HepG2 (cell line): ENCODE measurements around the gene POFUT2. TPM values are rescaled to one million over a fixed set of nuclear protein-coding genes. Genes with fewer than 3 reads are reported as not detected.

Experiments used
- AGO1 ChIP-seq: fragments of 200-400 bp; formaldehyde crosslinking; IDR thresholded peaks from 2 replicates; pipeline ENCODE4 v1.6.1; 2017; ENCODE audit warnings: mild to moderate bottlenecking, low read depth, low read length, moderate library complexity; ENCODE audit not compliant: poor library complexity, severe bottlenecking
- AHR ChIP-seq: IDR thresholded peaks from 2 replicates; pipeline ENCODE4 v1.6.1; 2018; ENCODE audit warnings: missing genetic modification reagents, missing compliant biosample characterization
- ARNT2 ChIP-seq: sonication (generic); formaldehyde crosslinking; IDR thresholded peaks from 2 replicates; pipeline ENCODE4 v1.8.0; 2022; ENCODE audit warnings: mild to moderate bottlenecking, low read depth, missing genetic modification reagents, moderate library complexity
- CENPX ChIP-seq: sonication (generic); formaldehyde crosslinking; IDR thresholded peaks from 2 replicates; pipeline ENCODE4 v1.9.0; 2021; ENCODE audit warnings: mild to moderate bottlenecking, missing genetic modification reagents, moderate library complexity
- CREB1 ChIP-seq, 2 experiments: fragments of 450-650 bp in 1 of 2; IDR thresholded peaks; 2 replicates each; pipeline ENCODE4 v1.6.1; 2016 to 2017; ENCODE audit warnings: control low read depth in 1 of 2, mild to moderate bottlenecking in 1 of 2, missing compliant biosample characterization in 1 of 2, missing genetic modification characterization in 1 of 2
- DPF2 ChIP-seq: sonication (generic); formaldehyde crosslinking; IDR thresholded peaks from 2 replicates; pipeline ENCODE4 v1.4.0; 2020; ENCODE audit warnings: mild to moderate bottlenecking, low read depth, missing genetic modification reagents, borderline replicate concordance
- FOXA1 ChIP-seq, 2 experiments: fragments of 450-650 bp in 1 of 2; sonication (generic) in 1 of 2; formaldehyde crosslinking in 1 of 2; IDR thresholded peaks; 2 replicates each; pipeline versions ENCODE4 v1.4.0 to v1.6.1; 2016 to 2020; ENCODE audit warnings: missing genetic modification reagents in 1 of 2
- HDAC6 ChIP-seq: fragments of 200-600 bp; sonication (generic); IDR thresholded peaks from 2 replicates; pipeline ENCODE4 v1.7.0; 2017; ENCODE audit warnings: mild to moderate bottlenecking, antibody characterized with exemption, low read length, low read depth
- HNRNPH1 ChIP-seq: fragments of 200-400 bp; formaldehyde crosslinking; optimal IDR thresholded peaks from 2 replicates; pipeline ENCODE3; 2017; ENCODE audit warnings: mild to moderate bottlenecking, low read depth, low read length
- HNRNPL ChIP-seq: fragments of 200-400 bp; formaldehyde crosslinking; IDR thresholded peaks from 2 replicates; pipeline ENCODE4 v1.6.1; 2017; ENCODE audit warnings: mild to moderate bottlenecking, low read depth, low read length
- JUNB ChIP-seq: sonication (generic); formaldehyde crosslinking; IDR thresholded peaks from 2 replicates; pipeline ENCODE4 v1.8.0; 2022; ENCODE audit warnings: missing genetic modification reagents, mild to moderate bottlenecking, borderline replicate concordance
- JUND ChIP-seq: sonication (generic); formaldehyde crosslinking; IDR thresholded peaks from 2 replicates; pipeline ENCODE4 v1.8.0; 2022; ENCODE audit warnings: mild to moderate bottlenecking, missing genetic modification reagents
- KLF13 ChIP-seq: sonication (generic); formaldehyde crosslinking; IDR thresholded peaks from 2 replicates; pipeline ENCODE4 v1.4.0; 2020; ENCODE audit warnings: mild to moderate bottlenecking, missing genetic modification reagents
- MXI1 ChIP-seq: IDR thresholded peaks from 3 replicates; pipeline ENCODE4 v1.6.1; 2012; ENCODE audit warnings: low read depth, low read length, inconsistent platforms, borderline replicate concordance
- NCOA1 ChIP-seq: sonication (generic); formaldehyde crosslinking; IDR thresholded peaks from 2 replicates; pipeline ENCODE4 v1.9.0; 2021; ENCODE audit warnings: missing genetic modification reagents
- PHF20 ChIP-seq: sonication (generic); formaldehyde crosslinking; IDR thresholded peaks from 2 replicates; pipeline ENCODE4 v1.5.0; 2020; ENCODE audit warnings: mild to moderate bottlenecking, missing genetic modification reagents
- SIX1 ChIP-seq: sonication (generic); formaldehyde crosslinking; IDR thresholded peaks from 2 replicates; pipeline ENCODE4 v1.4.0; 2020; ENCODE audit warnings: missing genetic modification reagents, borderline replicate concordance
- SP140L ChIP-seq: sonication (generic); formaldehyde crosslinking; IDR thresholded peaks from 2 replicates; pipeline ENCODE4 v1.4.0; 2020; ENCODE audit warnings: missing genetic modification reagents, borderline replicate concordance
- U2AF2 ChIP-seq: fragments of 200-400 bp; formaldehyde crosslinking; IDR thresholded peaks from 2 replicates; pipeline ENCODE4 v1.6.1; 2017; ENCODE audit warnings: low read depth, mild to moderate bottlenecking, low read length
- ZNF17 ChIP-seq: sonication (generic); formaldehyde crosslinking; IDR thresholded peaks from 2 replicates; pipeline ENCODE4 v1.5.0; 2020; ENCODE audit warnings: mild to moderate bottlenecking, missing genetic modification reagents
- ZNF34 ChIP-seq: sonication (generic); formaldehyde crosslinking; IDR thresholded peaks from 2 replicates; pipeline ENCODE4 v1.4.0; 2020; ENCODE audit warnings: mild to moderate bottlenecking, missing genetic modification reagents, borderline replicate concordance
- ZNF484 ChIP-seq: sonication (generic); formaldehyde crosslinking; IDR thresholded peaks from 2 replicates; pipeline ENCODE4 v1.5.1; 2020; ENCODE audit warnings: mild to moderate bottlenecking, low read depth, missing genetic modification reagents, borderline replicate concordance
- ZNF552 ChIP-seq: sonication (generic); formaldehyde crosslinking; IDR thresholded peaks from 2 replicates; pipeline ENCODE4 v1.9.0; 2022; ENCODE audit warnings: missing genetic modification reagents, mild to moderate bottlenecking, borderline replicate concordance
- ZNF781 ChIP-seq: sonication (generic); formaldehyde crosslinking; IDR thresholded peaks from 2 replicates; pipeline ENCODE4 v1.5.1; 2020; ENCODE audit warnings: borderline replicate concordance, mild to moderate bottlenecking, missing genetic modification reagents; ENCODE audit errors: not compliant biosample characterization
- polyA plus RNA-seq, 8 experiments: library from polyadenylated mRNA; depleted of rRNA in 3 of 8; stranded (reverse) in 7 of 8; unstranded in 1 of 8; fragments of >200 nt; fragmentation: Illumina TruSeq in 4 of 8; extraction: Trizol in 4 of 8; gene quantifications; 2 replicates each; pipeline versions ENCODE4 v1.2.1 to v1.2.3, GENCODE V29; 2011 to 2016; ENCODE audit warnings: low read depth in 4 of 8, missing spikeins in 1 of 8, mixed read lengths in 1 of 8; ENCODE audit not compliant: insufficient read depth in 1 of 8
- total RNA-seq, 5 experiments: library from RNA; depleted of rRNA; stranded (reverse); fragments of >200 nt; fragmentation: Illumina TruSeq; extraction: Trizol; gene quantifications; 2 replicates each; pipeline ENCODE4 v1.2.3, GENCODE V29; 2016; ENCODE audit warnings: low read depth in 1 of 5
- TF ChIP-seq, protein P1 (sequence below): sonication (generic); formaldehyde crosslinking; IDR thresholded peaks from 2 replicates; pipeline ENCODE4 v1.5.0; 2020; ENCODE audit warnings: mild to moderate bottlenecking, missing genetic modification reagents
- TF ChIP-seq, protein P2 (sequence below): IDR thresholded peaks from 2 replicates; pipeline ENCODE4 v1.6.1; 2016; ENCODE audit warnings: mild to moderate bottlenecking, missing biosample characterization, missing genetic modification reagents

The POFUT2 gene
- total and polyA plus RNA-seq, 2 of the 13 experiments (the other 11 are each of a cell fraction or from before 2014, with no cell fraction given): 22.8 to 24.0 TPM

DNA sequence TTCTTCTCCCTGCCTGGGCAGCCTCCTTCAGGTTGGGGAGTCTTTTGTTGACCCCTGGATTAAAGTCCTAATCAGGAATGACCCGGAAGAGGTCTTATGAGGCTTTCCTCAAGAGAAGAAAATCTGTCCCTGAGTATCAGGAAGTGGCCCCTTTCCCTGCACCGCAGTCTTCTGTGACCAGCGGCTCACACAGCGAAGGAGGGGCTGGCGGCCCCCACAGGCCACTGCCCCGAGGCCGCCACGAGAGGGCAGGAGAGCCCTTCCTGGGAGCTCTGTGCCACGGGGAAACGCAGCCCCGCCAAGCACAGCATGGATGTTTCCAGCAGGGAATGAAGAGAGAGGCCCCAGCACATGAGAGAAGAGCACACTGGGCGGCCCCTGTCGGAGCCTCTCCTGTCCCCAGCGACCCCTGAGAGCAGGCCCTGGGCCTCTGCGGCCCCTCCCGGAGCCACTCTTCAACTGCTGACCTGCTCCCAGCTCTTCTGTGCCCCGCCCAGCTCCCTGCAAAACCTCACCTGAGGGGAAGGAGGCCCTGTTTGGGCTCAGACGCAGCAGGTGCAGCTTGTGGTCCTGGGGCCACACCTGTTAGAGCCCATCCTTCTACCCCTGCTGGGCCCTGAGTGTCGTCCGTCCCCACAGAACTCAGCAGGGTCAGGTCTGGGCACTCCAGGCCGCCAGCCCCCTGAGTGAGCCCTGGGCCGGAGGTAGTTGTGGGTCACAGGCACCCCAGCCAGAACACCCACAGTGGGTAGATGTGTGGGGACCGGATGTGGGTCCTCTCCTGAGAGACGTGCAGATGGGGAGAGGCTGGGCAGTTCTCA is 4.9 kb upstream of the POFUT2 start (continued):
- TF ChIP-seq CREB1 (IDR thresholded peaks at IDR 0.05) (no peak), CREB1 (CRISPR knock-in tag; IDR thresholded peaks at IDR 0.05) (no peak), AGO1 (no peak), ZNF17 (no peak), ARNT2 (CRISPR knock-in tag) (no peak), ZNF34 (CRISPR knock-in tag) (0 out of 2 replicates have a peak, but pooled peaks have one; percentile 79), U2AF2 (no peak), HNRNPH1 (no peak), FOXA1 (IDR thresholded peaks at IDR 0.05) (no peak), FOXA1 (CRISPR knock-in tag; IDR thresholded peaks at IDR 0.05) (0 out of 2 replicates have a peak, but pooled peaks have one; percentile 3), MXI1 (peak; percentile 76; the same call in 1 of the 3 replicates), CENPX (CRISPR knock-in tag) (no peak), HDAC6 (no peak), DPF2 (CRISPR knock-in tag) (no peak), SP140L (CRISPR knock-in tag) (no peak), PHF20 (CRISPR knock-in tag) (no peak), KLF13 (CRISPR knock-in tag) (no peak), ZNF552 (no peak), ZNF484 (no peak), JUND (no peak), JUNB (CRISPR knock-in tag) (no peak), NCOA1 (CRISPR knock-in tag) (no peak), ZNF781 (CRISPR knock-in tag) (peak; percentile 56), SIX1 (CRISPR knock-in tag) (no peak), HNRNPL (no peak), AHR (CRISPR knock-in tag) (0 out of 2 replicates have a peak, but pooled peaks have one; percentile 79)
- TF ChIP-seq, protein P1, sequence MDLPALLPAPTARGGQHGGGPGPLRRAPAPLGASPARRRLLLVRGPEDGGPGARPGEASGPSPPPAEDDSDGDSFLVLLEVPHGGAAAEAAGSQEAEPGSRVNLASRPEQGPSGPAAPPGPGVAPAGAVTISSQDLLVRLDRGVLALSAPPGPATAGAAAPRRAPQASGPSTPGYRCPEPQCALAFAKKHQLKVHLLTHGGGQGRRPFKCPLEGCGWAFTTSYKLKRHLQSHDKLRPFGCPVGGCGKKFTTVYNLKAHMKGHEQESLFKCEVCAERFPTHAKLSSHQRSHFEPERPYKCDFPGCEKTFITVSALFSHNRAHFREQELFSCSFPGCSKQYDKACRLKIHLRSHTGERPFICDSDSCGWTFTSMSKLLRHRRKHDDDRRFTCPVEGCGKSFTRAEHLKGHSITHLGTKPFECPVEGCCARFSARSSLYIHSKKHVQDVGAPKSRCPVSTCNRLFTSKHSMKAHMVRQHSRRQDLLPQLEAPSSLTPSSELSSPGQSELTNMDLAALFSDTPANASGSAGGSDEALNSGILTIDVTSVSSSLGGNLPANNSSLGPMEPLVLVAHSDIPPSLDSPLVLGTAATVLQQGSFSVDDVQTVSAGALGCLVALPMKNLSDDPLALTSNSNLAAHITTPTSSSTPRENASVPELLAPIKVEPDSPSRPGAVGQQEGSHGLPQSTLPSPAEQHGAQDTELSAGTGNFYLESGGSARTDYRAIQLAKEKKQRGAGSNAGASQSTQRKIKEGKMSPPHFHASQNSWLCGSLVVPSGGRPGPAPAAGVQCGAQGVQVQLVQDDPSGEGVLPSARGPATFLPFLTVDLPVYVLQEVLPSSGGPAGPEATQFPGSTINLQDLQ (CRISPR knock-in tag): no peak
- TF ChIP-seq, protein P2, sequence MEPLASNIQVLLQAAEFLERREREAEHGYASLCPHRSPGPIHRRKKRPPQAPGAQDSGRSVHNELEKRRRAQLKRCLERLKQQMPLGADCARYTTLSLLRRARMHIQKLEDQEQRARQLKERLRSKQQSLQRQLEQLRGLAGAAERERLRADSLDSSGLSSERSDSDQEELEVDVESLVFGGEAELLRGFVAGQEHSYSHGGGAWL (CRISPR knock-in tag): 0 out of 2 replicates have a peak, but pooled peaks have one; percentile 16
